ENCODE results near the gene AP5S1. TPM values are rescaled to one million over a fixed set of nuclear protein-coding genes. Genes with fewer than 3 reads are reported as not detected.

Gene AP5S1
- total and polyA plus RNA-seq, 2 of the 13 experiments (the other 11 are each of a cell fraction or from before 2014, with no cell fraction given): 7.9 to 23.2 TPM

- TF ChIP-seq PAXIP1 (CRISPR knock-in tag; conservative IDR thresholded peaks at IDR 0.05) (peak; percentile 46), ZNF691 (CRISPR knock-in tag; IDR thresholded peaks at IDR 0.05; ENCODE audit: borderline replicate concordance, low read depth) (no peak), ZNF335 (CRISPR knock-in tag; IDR thresholded peaks at IDR 0.05) (no peak), USF2 (IDR thresholded peaks at IDR 0.05; ENCODE audit: low read depth, low read length) (no peak), USF2 (CRISPR knock-in tag; IDR thresholded peaks at IDR 0.05; ENCODE audit: borderline replicate concordance) (no peak), TIGD3 (CRISPR knock-in tag; IDR thresholded peaks at IDR 0.05; ENCODE audit: borderline replicate concordance) (no peak), ZBTB49 (CRISPR knock-in tag; IDR thresholded peaks at IDR 0.05; ENCODE audit: borderline replicate concordance) (no peak), PHF20 (CRISPR knock-in tag; IDR thresholded peaks at IDR 0.05) (no peak), HOMEZ (CRISPR knock-in tag; IDR thresholded peaks at IDR 0.05; ENCODE audit: low read depth) (peak; percentile 43; the same call in 1 of the 2 replicates), ZBTB43 (CRISPR knock-in tag; conservative IDR thresholded peaks at IDR 0.05) (no peak)
These were observed 23.1 kb downstream of the AP5S1 start (continued) for GRCh38 chr20:3843490-3843889.

Measured in HepG2 (cell line).